Glutamatergic neuron (in vitro differentiated cells): ENCODE measurements around the gene OR10P1. TPM values are rescaled to one million over a fixed set of nuclear protein-coding genes. Genes with fewer than 3 reads are reported as not detected.
"Not testable (repeated sequence)": the region's sequence is repeated elsewhere in the genome, so short reads cannot be mapped to it uniquely, and the experiment has no call there.

Source experiments
- DNase-seq: peaks from one replicate; pipeline ENCODE4 v3.0.0; 2022
- H3K27ac Mint-ChIP-seq: one replicate; pipeline ENCODE4 v1.8.0; 2020; ENCODE audit warnings: mild to moderate bottlenecking, mixed read lengths, inconsistent platforms; ENCODE audit not compliant: unreplicated experiment
- H3K27me3 Mint-ChIP-seq: one replicate; pipeline ENCODE4 v1.8.0; 2020; ENCODE audit warnings: mild to moderate bottlenecking, moderate library complexity, mixed read lengths, inconsistent platforms; ENCODE audit not compliant: unreplicated experiment
- H3K36me3 Mint-ChIP-seq: one replicate; pipeline ENCODE4 v1.8.0; 2020; ENCODE audit warnings: mild to moderate bottlenecking, mixed read lengths, inconsistent platforms; ENCODE audit not compliant: unreplicated experiment
- H3K4me1 Mint-ChIP-seq: one replicate; pipeline ENCODE4 v1.8.0; 2020; ENCODE audit warnings: mild to moderate bottlenecking, low read depth, mixed read lengths, inconsistent platforms; ENCODE audit not compliant: unreplicated experiment
- H3K4me3 Mint-ChIP-seq: one replicate; pipeline ENCODE4 v1.8.0; 2020; ENCODE audit warnings: mild to moderate bottlenecking, mixed read lengths, inconsistent platforms; ENCODE audit not compliant: unreplicated experiment
- H3K9me3 Mint-ChIP-seq: one replicate; pipeline ENCODE4 v1.8.0; 2020; ENCODE audit warnings: mild to moderate bottlenecking, moderate library complexity, mixed read lengths, inconsistent platforms; ENCODE audit not compliant: unreplicated experiment
- CTCF ChIP-seq: fragments of 200-600 bp; sonication (generic); IDR thresholded peaks from one replicate; pipeline ENCODE4 v1.5.0; 2021; ENCODE audit not compliant: partially characterized antibody, unreplicated experiment
- long read RNA-seq: library from polyadenylated mRNA; unstranded; transcript quantifications from one replicate; pipeline ENCODE4 v2.0.0, GENCODE V29; 2020; ENCODE audit not compliant: unreplicated experiment
- total RNA-seq: library from RNA; stranded (reverse); fragmentation: NEBNext Ultra II Directional; extraction: Animal tissue kit (Norgen Biotek cat#: 25700); gene quantifications from one replicate; pipeline ENCODE4 v1.2.1, GENCODE V29; 2021; ENCODE audit not compliant: unreplicated experiment

OR10P1 gene
- not detected for total RNA-seq
- long read RNA-seq = 0 reads

GRCh38 chr12:55636853-55637252 is at the start of gene OR10P1:
TSS of gene OR10P1 (plus strand) at chr12:55636892. CDS start at chr12:55636892, 0 bp downstream.
- Mint-ChIP-seq H3K27me3 (peaks cover 3% of the 10 kb centered on the region), H3K4me1 (no peaks in the 10 kb centered on the region), H3K9me3 (peaks cover 12% of the 10 kb centered on the region), H3K27ac (no peak within 1 kb of the TSS), H3K36me3 (peaks cover 8% of the 10 kb centered on the region), H3K4me3 (no peak within 1 kb of the TSS)
- no peak for TF ChIP-seq CTCF
- no peak for DNase-seq

GRCh38 chr12:55590152-55590551 is 46.5 kb upstream of the OR10P1 start:
- DNase-seq, H3K9me3 Mint-ChIP-seq, H3K27me3 Mint-ChIP-seq, H3K4me3 Mint-ChIP-seq, H3K27ac Mint-ChIP-seq, H3K4me1 Mint-ChIP-seq: not testable (repeated sequence)
- H3K36me3 Mint-ChIP-seq = peaks cover 11% of the 10 kb centered on the region

- Mint-ChIP-seq H3K4me3 (no peak overlapping the region), H3K9me3 (no peaks in the 10 kb centered on the region), H3K27me3 (peaks cover 6% of the 10 kb centered on the region), H3K36me3 (peaks cover 6% of the 10 kb centered on the region), H3K4me1 (peaks cover 6% of the 10 kb centered on the region), H3K27ac (no peak overlapping the region)
- TF ChIP-seq CTCF = no peak
- DNase-seq = no peak
Measured at GRCh38 chr12:55607821-55608594, 28.7 kb upstream of the OR10P1 start.

GRCh38 chr12:55610598-55610997 is 26.1 kb upstream of the OR10P1 start:
- H3K36me3 Mint-ChIP-seq = peaks cover 11% of the 10 kb centered on the region
- no peak for DNase-seq
- no peak for TF ChIP-seq CTCF
- peaks cover 6% of the 10 kb centered on the region for H3K4me1 Mint-ChIP-seq
- H3K9me3 Mint-ChIP-seq = no peaks in the 10 kb centered on the region
- no peak overlapping the region for H3K4me3 Mint-ChIP-seq
- no peak overlapping the region for H3K27ac Mint-ChIP-seq
- H3K27me3 Mint-ChIP-seq = peaks cover 2% of the 10 kb centered on the region

- Mint-ChIP-seq H3K27me3 (peaks cover 2% of the 10 kb centered on the region), H3K36me3 (peaks cover 30% of the 10 kb centered on the region), H3K27ac (no peak overlapping the region), H3K9me3 (peaks cover 7% of the 10 kb centered on the region), H3K4me3 (no peak overlapping the region), H3K4me1 (peaks cover 5% of the 10 kb centered on the region)
- no peak for DNase-seq
- TF ChIP-seq CTCF = no peak
Measured at GRCh38 chr12:55612646-55613045, 24.0 kb upstream of the OR10P1 start.
